ENCODE measurements around the gene TRABD2B. TPM values are rescaled to one million over a fixed set of nuclear protein-coding genes. Genes with fewer than 3 reads are reported as not detected.

TRABD2B gene
- total RNA-seq, 4 donors from 2014 or later: 0.05 to 0.15 (median 0.12) TPM

GRCh38 chr1:47838562-47839432, 158.4 kb downstream of the TRABD2B start:
- H3K4me1 ChIP-seq: no peaks in the 10 kb centered on the region
- in situ Hi-C loops (cut with MboI; ENCODE audit: low sequenced_read_pairs in 4 of 4) (no loop called here), intact Hi-C loops (cut with DNase I; ENCODE audit: low total_unique reads) (no loop called here)
- no peak for DNase-seq
- H3K9me3 ChIP-seq: no peaks in the 10 kb centered on the region
- H3K36me3 ChIP-seq: no peaks in the 10 kb centered on the region
- H3K4me3 ChIP-seq: no peak overlapping the region
- ATAC-seq: no peak
- peaks cover 0 to 3% (median 0%) of the 10 kb centered on the region in 3 donors for H3K27me3 ChIP-seq
- TF ChIP-seq POLR2A (IDR thresholded peaks at IDR 0.05) (no peak), CTCF (IDR thresholded peaks at IDR 0.05 in 4 of 5, conservative IDR thresholded peaks at IDR 0.05 in 1 of 5) (no peak)
- peak overlapping the region in 1 of 4 donors; percentile 60 for H3K27ac ChIP-seq

GRCh38 chr1:47837866-47838561, 159.2 kb downstream of the TRABD2B start:
- intact Hi-C loops (cut with DNase I; ENCODE audit: low total_unique reads) (no loop called here), in situ Hi-C loops (cut with MboI; ENCODE audit: low sequenced_read_pairs in 4 of 4) (no loop called here)
- no peak for TF ChIP-seq CTCF (IDR thresholded peaks at IDR 0.05 in 4 of 5, conservative IDR thresholded peaks at IDR 0.05 in 1 of 5)
- TF ChIP-seq POLR2A (IDR thresholded peaks at IDR 0.05): no peak
- DNase-seq (no peak), ATAC-seq (no peak)
- Histone ChIP-seq H3K36me3 (no peaks in the 10 kb centered on the region), H3K4me3 (no peak overlapping the region), H3K27ac (peak overlapping the region in 2 of 4 donors; percentile 51 to 60), H3K9me3 (no peaks in the 10 kb centered on the region), H3K27me3 (peaks cover 0 to 3% (median 0%) of the 10 kb centered on the region in 3 donors), H3K4me1 (no peaks in the 10 kb centered on the region)

GRCh38 chr1:47837056-47837830, 159.9 kb downstream of the TRABD2B start:
- intact Hi-C loops (cut with DNase I; ENCODE audit: low total_unique reads) (no loop called here), in situ Hi-C loops (cut with MboI; ENCODE audit: low sequenced_read_pairs in 4 of 4) (no loop called here)
- Histone ChIP-seq H3K4me3 (no peak overlapping the region), H3K9me3 (no peaks in the 10 kb centered on the region), H3K27me3 (peaks cover 0 to 3% (median 3%) of the 10 kb centered on the region in 3 donors), H3K36me3 (no peaks in the 10 kb centered on the region), H3K27ac (peak overlapping the region; percentile 30 to 60 (median 44)), H3K4me1 (no peaks in the 10 kb centered on the region)
- TF ChIP-seq CTCF (IDR thresholded peaks at IDR 0.05 in 4 of 5, conservative IDR thresholded peaks at IDR 0.05 in 1 of 5) (no peak), POLR2A (IDR thresholded peaks at IDR 0.05) (no peak)
- ATAC-seq: peak; percentile 24 to 71
- no peak for DNase-seq

- DNase-seq (no peak), ATAC-seq (no peak)
- Histone ChIP-seq H3K27ac (no peak overlapping the region), H3K27me3 (peaks cover 0 to 3% (median 3%) of the 10 kb centered on the region in 3 donors), H3K4me1 (no peaks in the 10 kb centered on the region), H3K4me3 (no peak overlapping the region), H3K36me3 (no peaks in the 10 kb centered on the region), H3K9me3 (no peaks in the 10 kb centered on the region)
- in situ Hi-C loops (cut with MboI; ENCODE audit: low sequenced_read_pairs in 4 of 4) (no loop called here), intact Hi-C loops (cut with DNase I; ENCODE audit: low total_unique reads) (no loop called here)
- TF ChIP-seq POLR2A (IDR thresholded peaks at IDR 0.05) (no peak), CTCF (IDR thresholded peaks at IDR 0.05 in 4 of 5, conservative IDR thresholded peaks at IDR 0.05 in 1 of 5) (no peak)
These were observed 161.8 kb downstream of the TRABD2B start for GRCh38 chr1:47835409-47835808.
